Esophagus squamous epithelium (tissue), 4 donors: ENCODE data around the gene TBC1D19.
"Not testable (repeated sequence)": the region's sequence is repeated elsewhere in the genome, so short reads cannot be mapped to it uniquely, and the experiment has no call there.

Experiments used
- POLR2A ChIP-seq, 4 donors: fragments of 450-650 bp; IDR thresholded peaks; one replicate each; pipeline ENCODE4 v1.6.1; 2017; ENCODE audit warnings: antibody characterized with exemption in 4 of 4, mild to moderate bottlenecking in 4 of 4, moderate library complexity in 3 of 4
- TF ChIP-seq, protein P1 (sequence below), 6 experiments: fragments of 450-650 bp in 4 of 6; fragments of 200-600 bp in 2 of 6; sonication (generic) in 2 of 6; IDR thresholded peaks; one replicate each; pipeline ENCODE4 v1.5.1; 2016 to 2019; ENCODE audit warnings: antibody characterized with exemption in 6 of 6, mild to moderate bottlenecking in 4 of 6, moderate library complexity in 4 of 6

DNA sequence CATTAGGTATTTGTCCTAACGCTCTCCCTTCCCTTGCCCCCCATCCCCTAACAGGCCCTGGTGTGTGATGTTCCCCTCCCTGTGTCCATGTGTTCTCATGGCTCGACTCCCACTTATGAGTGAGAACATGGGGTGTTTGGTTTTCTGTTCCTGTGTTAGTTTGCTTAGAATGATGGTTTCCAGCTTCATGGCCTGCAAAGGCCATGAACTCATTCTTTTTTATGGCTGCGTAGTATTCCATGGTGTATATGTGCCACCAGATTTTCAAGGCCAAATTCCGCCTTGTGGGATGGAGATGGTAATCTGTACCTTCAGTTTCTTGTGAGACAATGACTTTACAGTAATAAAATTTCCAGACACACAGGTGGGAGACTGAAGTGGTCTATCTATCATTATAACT is 2.5 kb upstream of the TBC1D19 start:
- not testable (repeated sequence) for TF ChIP-seq POLR2A (IDR thresholded peaks at IDR 0.05)
- TF ChIP-seq, protein P1, sequence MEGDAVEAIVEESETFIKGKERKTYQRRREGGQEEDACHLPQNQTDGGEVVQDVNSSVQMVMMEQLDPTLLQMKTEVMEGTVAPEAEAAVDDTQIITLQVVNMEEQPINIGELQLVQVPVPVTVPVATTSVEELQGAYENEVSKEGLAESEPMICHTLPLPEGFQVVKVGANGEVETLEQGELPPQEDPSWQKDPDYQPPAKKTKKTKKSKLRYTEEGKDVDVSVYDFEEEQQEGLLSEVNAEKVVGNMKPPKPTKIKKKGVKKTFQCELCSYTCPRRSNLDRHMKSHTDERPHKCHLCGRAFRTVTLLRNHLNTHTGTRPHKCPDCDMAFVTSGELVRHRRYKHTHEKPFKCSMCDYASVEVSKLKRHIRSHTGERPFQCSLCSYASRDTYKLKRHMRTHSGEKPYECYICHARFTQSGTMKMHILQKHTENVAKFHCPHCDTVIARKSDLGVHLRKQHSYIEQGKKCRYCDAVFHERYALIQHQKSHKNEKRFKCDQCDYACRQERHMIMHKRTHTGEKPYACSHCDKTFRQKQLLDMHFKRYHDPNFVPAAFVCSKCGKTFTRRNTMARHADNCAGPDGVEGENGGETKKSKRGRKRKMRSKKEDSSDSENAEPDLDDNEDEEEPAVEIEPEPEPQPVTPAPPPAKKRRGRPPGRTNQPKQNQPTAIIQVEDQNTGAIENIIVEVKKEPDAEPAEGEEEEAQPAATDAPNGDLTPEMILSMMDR (IDR thresholded peaks at IDR 0.05) = not testable (repeated sequence)
